Measurements from ENCODE around the gene CNTN4.
"Not testable (repeated sequence)": the region's sequence is repeated elsewhere in the genome, so short reads cannot be mapped to it uniquely, and the experiment has no call there.

CNTN4 gene

GRCh38 chr3:2523281-2523836, 424.7 kb downstream of the CNTN4 start:
- TF ChIP-seq, protein P1, sequence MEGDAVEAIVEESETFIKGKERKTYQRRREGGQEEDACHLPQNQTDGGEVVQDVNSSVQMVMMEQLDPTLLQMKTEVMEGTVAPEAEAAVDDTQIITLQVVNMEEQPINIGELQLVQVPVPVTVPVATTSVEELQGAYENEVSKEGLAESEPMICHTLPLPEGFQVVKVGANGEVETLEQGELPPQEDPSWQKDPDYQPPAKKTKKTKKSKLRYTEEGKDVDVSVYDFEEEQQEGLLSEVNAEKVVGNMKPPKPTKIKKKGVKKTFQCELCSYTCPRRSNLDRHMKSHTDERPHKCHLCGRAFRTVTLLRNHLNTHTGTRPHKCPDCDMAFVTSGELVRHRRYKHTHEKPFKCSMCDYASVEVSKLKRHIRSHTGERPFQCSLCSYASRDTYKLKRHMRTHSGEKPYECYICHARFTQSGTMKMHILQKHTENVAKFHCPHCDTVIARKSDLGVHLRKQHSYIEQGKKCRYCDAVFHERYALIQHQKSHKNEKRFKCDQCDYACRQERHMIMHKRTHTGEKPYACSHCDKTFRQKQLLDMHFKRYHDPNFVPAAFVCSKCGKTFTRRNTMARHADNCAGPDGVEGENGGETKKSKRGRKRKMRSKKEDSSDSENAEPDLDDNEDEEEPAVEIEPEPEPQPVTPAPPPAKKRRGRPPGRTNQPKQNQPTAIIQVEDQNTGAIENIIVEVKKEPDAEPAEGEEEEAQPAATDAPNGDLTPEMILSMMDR (IDR thresholded peaks at IDR 0.05): no peak
- Mint-ChIP-seq H3K4me3 (no peak overlapping the region), H3K4me1 (peaks cover 31% of the 10 kb centered on the region), H3K9me3 (peaks cover 15% of the 10 kb centered on the region), H3K27ac (no peak overlapping the region), H3K27me3 (ENCODE audit: low read depth, poor library complexity) (no peaks in the 10 kb centered on the region), H3K36me3 (ENCODE audit: low read depth) (peaks cover 12% of the 10 kb centered on the region)
- DNase-seq: no peak

- Mint-ChIP-seq H3K9me3 (no peaks in the 10 kb centered on the region), H3K27ac (no peak overlapping the region), H3K36me3 (ENCODE audit: low read depth) (no peaks in the 10 kb centered on the region), H3K4me1 (peaks cover 31% of the 10 kb centered on the region), H3K4me3 (no peak overlapping the region), H3K27me3 (ENCODE audit: low read depth, poor library complexity) (no peaks in the 10 kb centered on the region)
- TF ChIP-seq, protein P1 (IDR thresholded peaks at IDR 0.05): no peak
- no peak for DNase-seq
Observed at GRCh38 chr3:2525968-2526367, 427.3 kb downstream of the CNTN4 start.

DNA sequence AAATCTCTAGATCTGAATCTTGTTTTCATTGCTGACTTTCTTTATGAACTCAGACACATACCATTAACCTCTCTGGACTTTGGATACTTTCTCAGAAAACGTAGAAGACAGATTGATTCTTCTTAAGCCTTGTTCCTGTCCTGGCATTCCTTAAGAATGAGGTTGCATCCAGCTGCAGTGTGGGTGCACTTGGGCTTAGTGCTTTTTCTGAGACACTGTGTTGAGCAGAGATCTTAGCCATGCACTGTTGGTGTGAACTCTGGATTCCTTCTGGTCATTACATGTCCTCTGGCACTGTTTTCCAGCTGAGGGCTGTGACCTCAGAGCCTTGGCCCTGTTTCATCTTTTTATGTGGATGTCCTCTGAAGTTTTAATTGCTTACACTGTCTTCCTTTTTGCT, 428.3 kb downstream of the CNTN4 start:
- Mint-ChIP-seq H3K4me1 (peaks cover 26% of the 10 kb centered on the region), H3K27ac (peak overlapping the region; percentile 38), H3K4me3 (no peak overlapping the region), H3K36me3 (ENCODE audit: low read depth) (no peaks in the 10 kb centered on the region), H3K27me3 (ENCODE audit: low read depth, poor library complexity) (no peaks in the 10 kb centered on the region), H3K9me3 (no peaks in the 10 kb centered on the region)
- DNase-seq: no peak
- TF ChIP-seq, protein P1 (IDR thresholded peaks at IDR 0.05): no peak

- H3K36me3 Mint-ChIP-seq (ENCODE audit: low read depth); H3K9me3 Mint-ChIP-seq; DNase-seq; H3K27me3 Mint-ChIP-seq (ENCODE audit: low read depth, poor library complexity); H3K4me3 Mint-ChIP-seq: not testable (repeated sequence)
- Mint-ChIP-seq H3K4me1 (peaks cover 25% of the 10 kb centered on the region), H3K27ac (peak overlapping the region; percentile 38)
Observed at GRCh38 chr3:2527328-2527727, 428.7 kb downstream of the CNTN4 start.

DNA sequence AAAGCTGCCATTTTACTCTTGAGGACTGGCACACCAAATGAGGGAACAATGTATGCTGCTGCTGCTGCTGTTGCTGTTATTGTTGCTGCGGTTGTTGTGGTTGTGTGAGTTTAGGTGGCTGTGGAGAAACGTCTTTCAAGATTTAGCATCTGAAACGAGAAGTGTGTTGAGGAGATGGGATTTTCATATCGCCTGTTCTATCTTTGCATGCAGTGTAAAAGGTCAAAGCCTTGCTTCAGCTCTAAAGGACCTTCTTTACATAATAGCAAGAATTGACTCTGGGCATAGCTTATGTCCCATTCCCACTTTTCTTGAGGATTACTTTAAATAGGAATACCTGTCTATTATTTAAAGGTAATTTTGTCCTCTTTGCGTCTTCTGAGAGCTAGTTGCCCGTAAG, 436.1 kb downstream of the CNTN4 start:
- DNase-seq: not testable (repeated sequence)

DNA sequence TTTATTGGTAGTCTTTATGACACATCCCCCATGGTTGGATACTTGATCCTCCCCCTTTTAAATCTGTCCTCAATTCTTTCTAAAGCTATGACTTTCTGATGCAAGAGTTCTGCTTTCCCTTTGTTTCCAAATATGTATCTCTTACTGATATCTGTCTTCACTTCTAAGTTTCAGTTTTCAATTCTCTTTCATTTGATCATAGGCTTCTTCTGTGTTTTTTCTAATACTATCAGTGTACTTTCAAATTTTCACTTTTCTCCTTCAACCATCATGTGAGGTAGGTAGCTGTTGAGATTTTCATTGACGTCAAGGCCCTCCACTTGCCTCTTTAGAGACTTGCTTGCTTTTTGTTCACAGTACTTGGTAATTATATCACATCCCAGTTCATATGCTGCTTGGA, 436.5 kb downstream of the CNTN4 start:
- H3K9me3 Mint-ChIP-seq: peaks cover 11% of the 10 kb centered on the region
- H3K4me1 Mint-ChIP-seq: peaks cover 12% of the 10 kb centered on the region
- DNase-seq: no peak
- no peaks in the 10 kb centered on the region for H3K27me3 Mint-ChIP-seq (ENCODE audit: low read depth, poor library complexity)
- no peaks in the 10 kb centered on the region for H3K36me3 Mint-ChIP-seq (ENCODE audit: low read depth)
- TF ChIP-seq, protein P1 (IDR thresholded peaks at IDR 0.05): no peak
- no peak overlapping the region for H3K4me3 Mint-ChIP-seq
- H3K27ac Mint-ChIP-seq: no peak overlapping the region

More for the DNA sequence above, 436.1 kb downstream of the CNTN4 start:
- not testable (repeated sequence) for H3K27me3 Mint-ChIP-seq (ENCODE audit: low read depth, poor library complexity); H3K36me3 Mint-ChIP-seq (ENCODE audit: low read depth); H3K27ac Mint-ChIP-seq; H3K4me3 Mint-ChIP-seq
- H3K9me3 Mint-ChIP-seq: peaks cover 11% of the 10 kb centered on the region
- H3K4me1 Mint-ChIP-seq: peaks cover 12% of the 10 kb centered on the region

DNA sequence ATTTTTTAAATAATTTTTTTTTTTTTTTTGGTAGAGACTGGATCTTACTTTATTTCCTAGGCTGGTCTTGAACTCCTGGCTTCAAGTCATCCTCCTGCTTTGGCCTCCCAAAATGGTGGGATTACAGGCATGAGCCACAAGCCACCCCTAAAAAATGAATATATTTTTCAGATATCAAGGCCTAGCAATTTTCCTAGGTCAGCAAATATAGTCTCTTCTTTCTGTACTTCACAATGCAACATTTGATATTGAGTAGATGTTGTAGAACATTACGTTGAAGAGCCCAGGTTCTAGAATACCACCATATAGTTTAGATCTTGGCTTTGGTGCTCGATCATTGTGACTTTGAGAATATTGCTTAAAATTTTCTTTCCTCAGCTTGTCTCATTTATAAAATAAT, 437.9 kb downstream of the CNTN4 start:
- Mint-ChIP-seq H3K36me3 (ENCODE audit: low read depth) (no peaks in the 10 kb centered on the region), H3K27me3 (ENCODE audit: low read depth, poor library complexity) (no peaks in the 10 kb centered on the region), H3K4me1 (peaks cover 12% of the 10 kb centered on the region), H3K27ac (no peak overlapping the region), H3K9me3 (peaks cover 11% of the 10 kb centered on the region), H3K4me3 (no peak overlapping the region)
- DNase-seq: no peak
- TF ChIP-seq, protein P1 (IDR thresholded peaks at IDR 0.05): no peak

All from nephron progenitor cell (in vitro differentiated cells).